Hematopoietic multipotent progenitor cell treated with erythropoietin and hydrocortisone succinate and interleukin-3 and kit ligand, for 8 days (in vitro differentiated cells): ENCODE results near the gene NSUN6.
"Not testable (repeated sequence)": the region's sequence is repeated elsewhere in the genome, so short reads cannot be mapped to it uniquely, and the experiment has no call there.

Experiments used
- DNase-seq: peaks from one replicate; pipeline ENCODE4 v3.0.0-alpha.2; 2015

The NSUN6 gene

DNA sequence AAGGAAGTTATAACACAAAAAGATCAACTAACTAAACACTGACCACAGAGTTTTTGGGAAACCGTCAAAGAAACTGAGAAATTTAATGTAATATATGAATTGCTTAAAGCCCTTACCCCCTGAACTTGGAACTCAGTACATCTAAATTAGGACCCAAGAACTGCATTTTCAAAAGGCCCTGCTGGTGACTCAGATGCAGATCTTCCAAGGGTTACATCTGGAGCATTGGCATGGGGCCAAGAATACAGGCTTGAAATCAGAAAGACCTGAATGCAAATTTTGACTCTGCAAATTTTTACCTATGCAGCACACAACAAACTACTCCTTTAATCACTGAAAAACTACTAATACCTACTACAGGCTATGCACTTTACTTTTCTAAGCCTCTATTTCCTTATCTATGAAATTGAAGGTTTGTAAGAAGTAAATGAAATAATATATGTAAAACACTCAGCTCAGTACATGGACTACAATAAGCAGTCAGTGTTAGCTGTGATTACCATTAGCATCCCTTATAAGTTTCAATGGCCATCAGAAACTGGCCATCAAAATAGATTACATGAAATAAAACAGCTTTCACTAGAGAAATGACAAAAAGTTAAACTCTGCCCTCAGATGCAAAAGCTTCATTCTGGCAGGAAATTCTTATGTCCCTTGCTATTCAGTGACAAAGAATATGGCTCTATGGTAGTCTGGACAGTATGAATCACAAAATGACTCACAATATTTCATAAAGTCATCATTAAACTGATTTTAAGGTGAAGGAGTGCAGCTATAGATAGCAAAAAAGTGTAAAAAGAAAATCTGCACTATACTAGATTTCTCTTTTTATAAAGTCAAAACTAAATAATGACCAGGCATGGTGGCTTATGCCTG is 43.6 kb downstream of the NSUN6 start:
- DNase-seq = peak; percentile 57

GRCh38 chr10:18606051-18606695 is 45.2 kb downstream of the NSUN6 start:
- no peak for DNase-seq

DNA sequence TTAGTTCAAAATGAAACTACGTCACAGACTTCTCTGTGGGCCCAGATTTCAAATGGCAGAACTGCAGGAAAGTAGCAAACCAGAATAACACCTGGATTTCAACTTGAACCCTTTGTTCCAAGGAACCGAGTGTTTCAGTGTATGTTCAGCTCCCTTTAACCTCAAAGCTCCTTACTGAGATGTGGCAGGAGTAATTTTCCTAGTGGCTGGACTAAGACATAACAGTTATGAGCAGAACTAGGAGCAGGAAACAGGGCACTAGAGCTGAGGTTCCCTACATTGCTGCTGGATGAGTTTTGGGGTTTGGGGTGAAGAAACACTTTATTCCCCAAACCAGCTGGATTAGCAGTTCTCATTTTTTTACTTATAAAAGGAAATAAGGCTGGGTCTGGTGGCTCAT is 50.1 kb downstream of the NSUN6 start:
- DNase-seq = no peak

DNA sequence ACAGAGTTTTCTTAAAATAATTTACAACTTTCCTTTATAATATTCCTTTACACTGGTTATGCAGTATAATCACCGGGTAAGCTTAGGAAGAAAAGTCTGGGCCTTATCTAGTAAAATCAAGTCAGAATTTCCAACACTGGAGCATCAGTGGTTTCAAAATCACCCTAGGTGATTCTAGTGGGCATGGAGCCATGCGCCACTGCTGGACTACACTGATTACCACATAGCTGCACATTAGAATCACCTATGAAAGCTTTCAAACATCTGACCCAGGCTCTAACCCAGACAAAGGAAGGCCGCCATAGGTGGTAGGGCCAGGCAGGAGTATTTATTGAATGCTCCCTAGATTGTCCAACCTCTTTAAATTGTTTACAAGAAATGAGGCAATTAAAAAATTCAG is 52.0 kb downstream of the NSUN6 start:
- no peak for DNase-seq

- peak; percentile 16 for DNase-seq
Observed at GRCh38 chr10:18594574-18595156, 56.7 kb downstream of the NSUN6 start.

DNA sequence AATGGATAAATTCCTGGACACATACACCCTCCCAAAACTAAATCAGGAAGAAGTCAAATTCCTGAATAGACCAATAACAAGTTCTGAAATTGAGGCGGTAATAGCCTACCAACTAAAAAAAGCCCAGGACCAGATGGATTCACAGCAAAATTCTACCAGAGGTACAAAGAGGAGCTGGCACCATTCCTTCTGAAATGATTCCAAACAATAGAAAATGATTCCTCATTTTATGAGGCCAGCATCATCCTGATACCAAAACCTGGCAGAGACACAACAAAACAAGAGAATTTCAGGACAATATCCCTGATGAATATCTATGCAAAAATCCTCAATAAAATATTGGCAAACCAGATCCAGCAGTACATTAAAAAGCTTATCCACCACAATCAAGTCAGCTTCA is 60.2 kb downstream of the NSUN6 start:
- not testable (repeated sequence) for DNase-seq

DNA sequence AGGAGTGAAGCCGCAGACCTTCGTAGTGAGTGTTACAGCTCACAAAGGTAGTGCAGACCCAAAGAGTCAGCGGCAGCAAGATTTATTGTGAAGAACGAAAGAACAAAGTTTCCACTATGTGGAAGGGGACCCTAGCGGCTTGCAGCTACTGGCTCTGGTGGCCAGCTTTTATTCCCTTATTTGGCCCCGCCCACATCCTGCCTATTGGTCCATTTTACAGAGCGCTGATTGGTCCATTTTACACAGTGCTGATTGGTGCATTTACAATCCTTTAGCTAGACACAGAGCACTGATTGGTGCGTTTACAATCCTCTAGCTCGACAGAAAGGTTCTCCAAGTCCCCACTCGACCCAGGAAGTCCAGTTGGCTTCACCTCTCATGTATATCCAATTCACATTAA is 64.8 kb downstream of the NSUN6 start:
- not testable (repeated sequence) for DNase-seq

DNA sequence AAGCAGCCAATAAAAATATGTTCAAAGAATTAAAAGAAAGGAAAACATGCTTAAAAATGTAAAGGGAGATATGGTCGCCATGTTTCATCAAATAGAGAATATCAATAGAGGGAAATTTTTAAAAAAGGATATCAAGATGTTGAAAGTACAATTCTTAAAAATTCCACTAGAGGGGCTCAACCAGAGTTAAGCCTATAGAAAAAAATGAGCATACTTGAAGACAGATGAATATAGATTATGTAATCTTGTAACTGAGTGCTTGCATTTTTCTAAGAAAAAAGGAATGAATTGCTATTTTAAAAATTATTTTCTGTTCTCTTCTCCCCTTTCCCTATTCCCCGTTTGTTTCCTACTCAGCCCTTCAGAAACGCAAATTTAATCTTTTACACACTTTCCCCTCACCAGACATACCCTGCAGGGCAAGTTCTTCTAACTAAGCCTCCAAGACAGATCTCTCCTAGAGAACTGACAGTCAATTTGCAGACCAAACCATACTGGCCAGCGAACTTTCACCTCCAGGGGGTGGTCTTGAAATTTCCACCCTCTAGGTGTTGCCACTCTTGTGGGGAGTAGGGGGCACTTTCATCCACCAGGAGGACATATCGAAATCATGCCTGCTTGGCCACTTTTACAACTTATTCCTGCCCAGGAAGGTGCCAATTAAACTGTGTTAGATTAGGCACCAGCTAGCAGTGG is 67.7 kb downstream of the NSUN6 start:
- DNase-seq = peak; percentile 36

- peak; percentile 77 for DNase-seq
Observed at GRCh38 chr10:18582803-18583202, 68.6 kb downstream of the NSUN6 start.

DNA sequence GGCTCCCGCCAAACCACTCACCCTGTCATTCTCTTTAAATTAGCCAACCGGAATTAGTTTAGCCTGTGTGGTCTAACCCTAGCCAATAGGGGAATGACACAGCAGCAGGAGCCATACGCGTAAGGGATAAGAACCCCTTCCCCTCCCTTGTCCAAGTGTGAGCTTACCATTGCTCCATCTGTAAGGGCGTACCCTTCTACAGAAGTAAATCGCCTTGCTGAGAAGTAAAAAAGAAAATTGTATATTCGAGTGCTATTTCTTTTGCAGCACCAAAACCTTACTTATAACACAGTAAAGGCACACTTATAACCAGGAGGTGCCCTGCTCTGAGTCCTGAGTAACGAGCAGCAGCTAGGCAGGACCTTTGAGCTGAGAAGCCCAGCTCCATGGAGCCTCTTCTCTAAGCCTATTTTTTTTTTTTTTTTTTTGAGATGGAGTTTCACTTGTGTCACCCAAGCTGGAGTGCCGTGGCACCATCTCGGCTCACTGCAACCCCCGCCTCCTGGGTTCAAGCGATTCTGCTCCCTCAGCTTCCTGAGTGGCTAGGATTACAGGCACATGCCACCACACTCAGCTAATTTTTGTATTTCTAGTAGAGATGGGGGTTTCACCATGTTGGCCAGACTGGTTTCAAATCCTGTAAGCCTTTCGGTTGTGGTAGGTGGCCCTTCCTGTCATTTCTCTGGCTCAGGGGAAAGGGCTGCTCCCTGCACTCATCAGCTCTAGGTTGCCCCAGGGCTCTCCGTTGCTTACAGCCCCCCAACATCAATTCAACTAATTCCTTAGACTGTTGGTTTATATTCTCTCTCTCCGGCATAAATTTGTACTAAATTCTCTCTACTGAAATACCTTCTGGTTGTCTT is 73.3 kb downstream of the NSUN6 start:
- DNase-seq = no peak

GRCh38 chr10:18576586-18576985 is 74.8 kb downstream of the NSUN6 start:
- DNase-seq = no peak

DNA sequence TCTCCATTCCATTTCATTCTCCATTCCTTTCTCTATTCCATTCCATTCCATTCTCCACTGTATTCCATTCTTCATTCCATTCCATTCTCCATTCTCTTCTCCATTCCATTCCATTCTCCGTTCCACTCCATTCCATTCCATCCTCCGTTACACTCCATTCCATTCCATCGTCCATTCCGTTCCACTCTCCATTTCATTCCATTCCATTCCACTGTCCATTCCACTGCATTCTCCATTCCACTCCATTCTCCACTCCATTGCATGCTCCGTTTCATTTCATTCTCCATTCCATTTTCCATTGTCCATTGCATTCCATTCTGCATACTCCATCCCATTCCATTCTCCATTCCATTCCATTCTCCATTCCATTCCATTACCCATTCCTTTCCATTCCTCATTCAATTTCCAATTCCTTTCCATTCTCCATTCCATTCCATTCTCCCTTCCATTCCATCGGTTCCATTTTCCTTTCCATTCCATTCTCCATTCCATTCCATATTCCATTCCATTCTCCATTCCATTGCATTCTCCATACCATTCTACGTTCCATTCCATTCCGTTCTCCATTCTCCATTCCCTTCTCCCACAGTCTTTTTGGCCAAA is 78.3 kb downstream of the NSUN6 start:
- DNase-seq = no peak

- DNase-seq = no peak
Observed at GRCh38 chr10:18571780-18572179, 79.6 kb downstream of the NSUN6 start.

- DNase-seq = no peak
Observed at GRCh38 chr10:18571076-18571475, 80.3 kb downstream of the NSUN6 start.

GRCh38 chr10:18570386-18570785 is 81.0 kb downstream of the NSUN6 start:
- DNase-seq = not testable (repeated sequence)

DNA sequence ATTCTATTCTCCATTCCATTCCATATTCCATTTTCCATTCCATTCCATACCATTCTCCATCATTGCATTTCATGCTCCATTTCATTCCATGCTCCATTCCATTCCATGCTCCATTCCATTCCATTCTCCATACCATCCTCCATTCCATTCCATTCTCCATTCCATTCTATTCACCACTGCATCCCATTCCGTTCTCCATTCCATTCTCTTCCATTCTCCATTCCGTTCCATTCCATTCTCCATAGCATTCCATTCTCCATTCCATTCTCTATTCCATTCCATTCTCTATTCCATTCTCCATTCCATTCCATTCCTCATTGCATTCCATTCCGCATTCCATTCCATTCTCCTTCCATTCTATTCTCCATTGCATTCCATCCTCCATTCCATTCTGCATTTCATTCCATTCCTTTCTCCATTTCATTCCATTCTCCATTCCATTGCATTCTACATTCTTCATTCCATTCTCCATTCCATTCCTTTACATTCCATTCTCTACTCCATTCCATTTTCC is 84.0 kb downstream of the NSUN6 start:
- DNase-seq = no peak

DNA sequence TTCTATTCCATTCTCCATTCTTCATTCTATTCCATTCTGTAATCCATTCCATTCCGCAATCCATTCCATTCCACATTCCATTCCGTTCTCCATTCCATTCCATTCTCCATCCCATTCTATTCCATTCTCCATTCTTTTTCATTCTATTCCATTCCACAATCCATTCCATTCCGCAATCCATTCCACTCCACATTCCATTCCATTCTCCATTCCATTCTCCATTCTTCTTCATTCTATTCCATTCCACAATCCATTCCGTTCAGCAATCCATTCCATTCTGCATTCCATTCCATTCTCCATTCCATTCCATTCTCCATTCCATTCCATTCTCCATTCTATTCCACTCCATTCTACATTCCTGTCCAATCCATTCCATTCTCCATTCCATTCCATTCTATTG is 85.2 kb downstream of the NSUN6 start:
- DNase-seq = no peak

DNA sequence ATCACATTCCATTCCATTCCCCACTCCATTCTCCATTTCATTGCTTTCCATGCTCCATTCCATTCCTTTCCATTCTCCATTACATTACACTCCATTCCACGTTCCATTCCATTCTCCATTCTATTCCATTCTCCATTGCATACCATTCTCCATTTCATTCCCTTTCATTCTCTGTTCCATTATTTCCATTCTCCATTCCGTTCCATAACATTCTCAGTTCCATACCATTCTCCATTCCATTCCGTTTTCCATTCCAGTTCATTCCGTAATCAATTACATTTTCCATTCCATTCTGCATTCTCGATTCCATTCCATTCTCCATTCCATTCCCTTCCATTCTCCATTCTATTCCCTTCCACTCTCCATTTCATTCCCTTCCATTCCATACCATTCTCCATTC is 86.4 kb downstream of the NSUN6 start:
- no peak for DNase-seq

DNA sequence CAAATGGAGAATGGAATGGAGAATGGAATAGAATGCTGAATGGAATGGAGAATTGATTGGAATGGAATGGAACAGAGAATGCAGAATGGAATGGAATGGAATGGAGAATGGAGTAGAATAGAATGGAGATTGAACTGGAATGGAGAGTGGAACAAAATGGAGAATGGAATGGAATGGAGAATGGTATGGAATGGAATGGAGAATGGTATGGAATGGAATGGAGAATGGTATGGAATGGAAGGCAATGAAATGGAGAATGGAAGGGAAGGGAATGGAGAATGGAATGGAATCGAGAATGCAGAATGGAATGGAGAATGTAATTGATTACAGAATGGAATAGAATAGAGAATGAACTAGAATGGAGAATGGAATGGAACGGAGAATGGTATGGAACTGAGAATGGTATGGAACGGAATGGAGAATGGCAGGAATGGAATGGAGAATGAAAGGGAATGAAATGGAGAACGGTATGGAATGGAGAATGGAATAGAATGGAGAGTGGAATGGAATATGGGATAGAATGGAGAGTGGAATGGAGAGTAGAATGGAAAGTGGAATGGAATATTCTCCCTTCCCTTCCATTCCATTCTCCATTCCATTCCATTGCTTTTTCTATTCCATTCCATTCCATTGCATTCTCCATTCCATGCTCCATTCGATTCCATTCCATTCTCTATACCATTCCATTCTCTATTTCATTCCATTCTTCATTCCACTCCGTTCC is 88.2 kb downstream of the NSUN6 start:
- DNase-seq = no peak

DNA sequence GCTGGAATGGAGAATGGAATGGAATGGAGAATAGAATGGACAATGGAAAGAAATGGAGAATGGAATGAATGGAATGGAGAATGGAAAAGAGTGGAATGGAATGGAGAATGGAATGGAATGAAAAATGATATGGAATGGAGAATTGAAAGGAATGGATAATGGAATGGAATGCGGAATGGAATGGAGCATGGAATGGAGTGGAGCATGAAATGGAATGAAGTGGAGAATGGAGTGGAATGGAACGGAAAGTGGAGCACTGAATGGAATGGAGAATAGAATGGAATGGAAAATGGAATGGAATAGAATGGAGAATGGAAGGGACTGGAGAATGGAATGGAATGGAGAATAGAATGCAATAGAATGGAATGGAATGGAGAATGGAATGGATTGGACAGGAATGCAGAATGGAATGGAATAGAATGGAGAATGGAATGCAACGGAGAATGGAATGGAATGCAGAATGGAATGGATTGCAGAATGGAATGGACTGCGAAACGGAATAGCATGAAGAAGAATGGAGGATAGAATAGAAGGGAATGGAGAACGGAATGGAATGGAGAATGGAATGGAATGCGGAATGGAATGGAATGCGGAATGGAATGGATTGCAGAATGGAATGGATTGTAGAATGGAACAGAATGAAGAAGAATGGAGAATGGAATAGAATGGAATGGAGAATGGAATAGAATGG is 89.4 kb downstream of the NSUN6 start:
- DNase-seq = no peak
